Measurements from ENCODE around the gene ANAPC5. TPM values are rescaled to one million over a fixed set of nuclear protein-coding genes. Genes with fewer than 3 reads are reported as not detected.
"Not testable (repeated sequence)": the region's sequence is repeated elsewhere in the genome, so short reads cannot be mapped to it uniquely, and the experiment has no call there.

ANAPC5 gene
- total RNA-seq, 1 experiment from 2014 or later = 101 TPM

- H3K23me2 ChIP-seq (ENCODE audit: insufficient read length, low read depth, low read length, poor library complexity, severe bottlenecking); H2AFZ ChIP-seq (ENCODE audit: low read length); H3K79me1 ChIP-seq (ENCODE audit: insufficient read depth, low read depth, low read length, poor library complexity, severe bottlenecking); H3K18ac ChIP-seq (ENCODE audit: insufficient read length, low read depth, low read length); H3K79me2 ChIP-seq (ENCODE audit: insufficient read depth, low read length); H2BK5ac ChIP-seq (ENCODE audit: insufficient read length, low read length); H4K91ac ChIP-seq (ENCODE audit: insufficient read length, low read depth, low read length); H3K4me2 ChIP-seq (ENCODE audit: insufficient read depth, insufficient read length, low read length); H3K27me3 Mint-ChIP-seq (ENCODE audit: low read depth); H4K8ac ChIP-seq (replicated peaks; ENCODE audit: insufficient read length, low read depth, low read length); H3K27ac ChIP-seq (ENCODE audit: insufficient read length, low read depth, low read length); H2AK5ac ChIP-seq (ENCODE audit: insufficient read length, low read length); H3K23ac ChIP-seq (ENCODE audit: insufficient read length, low read depth, low read length); H4K5ac ChIP-seq (ENCODE audit: insufficient read length, low read depth, low read length); H2BK15ac ChIP-seq (ENCODE audit: low read depth, low read length); H3K4ac ChIP-seq (ENCODE audit: low read depth, low read length); H3K9me3 ChIP-seq (ENCODE audit: control insufficient read depth, low read depth, low read length); DNase-seq; H2BK12ac ChIP-seq (ENCODE audit: insufficient read length, low read depth, low read length); H4K20me1 ChIP-seq (ENCODE audit: control insufficient read depth, insufficient read depth, insufficient read length); H3K9ac ChIP-seq (ENCODE audit: extremely low read depth, insufficient read length, low read length); H3K27me3 ChIP-seq (ENCODE audit: insufficient read depth, low read length); H3K56ac ChIP-seq (ENCODE audit: insufficient read length, low read depth, low read length); H3K4me1 ChIP-seq (ENCODE audit: insufficient read depth, low read length); H3K27ac Mint-ChIP-seq; H2BK120ac ChIP-seq (ENCODE audit: low read depth, low read length, poor library complexity, severe bottlenecking); H3T11ph ChIP-seq (ENCODE audit: low read length); H3K9me3 Mint-ChIP-seq; H2BK20ac ChIP-seq (ENCODE audit: low read depth, low read length, poor library complexity, severe bottlenecking); H3K14ac ChIP-seq (ENCODE audit: insufficient read depth, low read length): not testable (repeated sequence)
- Mint-ChIP-seq H3K4me3 (peak overlapping the region; percentile 4 to 61; a peak in 4 of 5 replicates), H3K4me1 (peaks cover 25 to 33% of the 10 kb centered on the region in 2 experiments), H3K36me3 (ENCODE audit: insufficient read depth in 1 of 3, low read depth in 3 of 3) (peaks cover 0 to 19% (median 10%) of the 10 kb centered on the region in 3 experiments; a peak in 5 of 7 replicates)
- WGBS (ENCODE audit: extremely low coverage, insufficient read length, low lambda C conversion rate) = no CpG with 5 or more reads among the region's 11 CpGs
These were observed 71.7 kb downstream of the ANAPC5 start for GRCh38 chr12:121280531-121280930.
